HCT116 (cell line): ENCODE results near the gene ZNF823. TPM values are rescaled to one million over a fixed set of nuclear protein-coding genes. Genes with fewer than 3 reads are reported as not detected.

ENCODE experiments used
- ATAC-seq: fragments of 200-7000 bp; cut with Tn5 transposase; 2 replicates; pipeline ENCODE4 v1.9.1; 2020; ENCODE audit warnings: mild to moderate bottlenecking, moderate library complexity
- BruUV-seq: library from RNA; stranded (reverse); fragments of 400-500 nt; replicated peaks from 2 replicates; lab custom pipeline; 2021; lab: Mats Ljungman, UMichigan
- CTCF ChIA-PET: fragments of 300-600 bp; sonication (Branson Sonifier 250); formaldehyde crosslinking; loops from one replicate; lab custom pipeline; 2021; ENCODE audit warnings: antibody characterized with exemption; lab: Charles Lee
- POLR2A ChIA-PET: fragments of 300-600, 350-600 bp; sonication (Branson Sonifier 250); formaldehyde crosslinking; loops from one replicate; lab custom pipeline; 2021; ENCODE audit warnings: antibody characterized with exemption; lab: Charles Lee
- RAD21 ChIA-PET, 2 experiments: fragments of 300-600 bp; sonication (Branson Sonifier 250); formaldehyde crosslinking; loops; one replicate each; lab custom pipeline; 2023; ENCODE audit warnings: low total read pairs in 2 of 2; ENCODE audit not compliant: uncharacterized antibody in 2 of 2, unreplicated experiment in 2 of 2, low non-redundant PET in 1 of 2; lab: Charles Lee
- DNase-seq: peaks from one replicate; pipeline ENCODE4 v3.0.0-alpha.2; 2010; ENCODE audit warnings: low read depth, low spot score
- H2AFZ ChIP-seq: fragments of 200-600 bp; shearing (Covaris generic), sonication (generic); 2 replicates; pipeline ENCODE4 v1.6.1; 2017; ENCODE audit warnings: low read depth, mixed run types, mixed read lengths, antibody characterized with exemption, low read length; ENCODE audit not compliant: poor library complexity, severe bottlenecking
- H3K27ac ChIP-seq: 2 replicates; pipeline ENCODE4 v1.5.1; 2012; ENCODE audit warnings: low read depth, low read length
- H3K27me3 ChIP-seq: fragments of 200-600 bp; sonication (generic); 2 replicates; pipeline ENCODE4 v1.6.1; 2016; ENCODE audit warnings: mixed run types, low read length, mixed read lengths; ENCODE audit not compliant: insufficient read depth
- H3K36me3 ChIP-seq, 2 experiments: fragments of 200-500 bp in 1 of 2; fragments of 200-600 bp in 1 of 2; sonication (Bioruptor generic) in 1 of 2; sonication (generic) in 1 of 2; 2 replicates each; pipeline versions ENCODE4 v1.5.1 to v1.6.1; 2014 to 2016; ENCODE audit warnings: low read length in 2 of 2, inconsistent platforms in 1 of 2, mixed read lengths in 1 of 2, mixed run types in 1 of 2; ENCODE audit not compliant: insufficient read depth in 2 of 2, control insufficient read depth in 1 of 2
- H3K4me1 ChIP-seq, 2 experiments: fragments of 200-600 bp in 1 of 2; sonication (generic) in 1 of 2; 2 replicates each; pipeline versions ENCODE4 v1.5.1 to v1.6.1; 2012 to 2017; ENCODE audit warnings: low read length in 2 of 2, inconsistent platforms in 1 of 2, mild to moderate bottlenecking in 1 of 2, mixed read lengths in 1 of 2, mixed run types in 1 of 2, moderate library complexity in 1 of 2; ENCODE audit not compliant: insufficient read depth in 2 of 2, control insufficient read depth in 1 of 2
- H3K4me2 ChIP-seq: fragments of 200-600 bp; sonication (generic); 2 replicates; pipeline ENCODE4 v1.6.1; 2017; ENCODE audit warnings: mixed run types, low read length, mixed read lengths
- H3K4me3 ChIP-seq, 2 experiments: fragments of 200-600 bp in 1 of 2; sonication (generic) in 1 of 2; replicated peaks in 1 of 2; 2 replicates each; pipeline ENCODE4 v1.5.1; 2011 to 2016; ENCODE audit warnings: low read length in 2 of 2, control low read depth in 1 of 2, low read depth in 1 of 2, mild to moderate bottlenecking in 1 of 2, mixed read lengths in 1 of 2, mixed run types in 1 of 2
- H3K79me2 ChIP-seq: fragments of 200-600 bp; sonication (generic); 2 replicates; pipeline ENCODE4 v1.6.1; 2017; ENCODE audit warnings: mild to moderate bottlenecking, mixed run types, low read length, moderate library complexity, mixed read lengths; ENCODE audit not compliant: insufficient read depth
- H3K9ac ChIP-seq: fragments of 200-600 bp; sonication (generic); 2 replicates; pipeline ENCODE4 v1.6.1; 2016; ENCODE audit warnings: low read length, mixed read lengths
- H3K9me2 ChIP-seq: fragments of 200-600 bp; sonication (generic), shearing (Covaris generic); 2 replicates; pipeline ENCODE4 v1.6.1; 2017; ENCODE audit warnings: mixed run types, mild to moderate bottlenecking, moderate library complexity; ENCODE audit not compliant: insufficient read depth
- H3K9me3 ChIP-seq, 2 experiments: fragments of 200-500 bp in 1 of 2; fragments of 200-600 bp in 1 of 2; sonication (Bioruptor generic) in 1 of 2; sonication (generic) in 1 of 2; 2 replicates each; pipeline ENCODE4 v1.6.1; 2014 to 2017; ENCODE audit warnings: low read length in 2 of 2, mixed read lengths in 2 of 2, inconsistent platforms in 1 of 2, low read depth in 1 of 2, mild to moderate bottlenecking in 1 of 2, mixed run types in 1 of 2, moderate library complexity in 1 of 2; ENCODE audit not compliant: control insufficient read depth in 1 of 2, insufficient read depth in 1 of 2
- H4K20me1 ChIP-seq: fragments of 200-600 bp; sonication (generic), shearing (Covaris generic); 2 replicates; pipeline ENCODE4 v1.6.1; 2017; ENCODE audit warnings: mixed run types, mild to moderate bottlenecking, moderate library complexity; ENCODE audit not compliant: insufficient read depth
- ELF1 ChIP-seq: IDR thresholded peaks from 2 replicates; pipeline ENCODE4 v1.6.1; 2012; ENCODE audit warnings: low read depth, borderline replicate concordance
- EZH2phosphoT487 ChIP-seq: fragments of 200-600 bp; IDR thresholded peaks from 2 replicates; pipeline ENCODE4 v1.6.1; 2018; ENCODE audit warnings: antibody characterized with exemption, borderline replicate concordance
- FOSL1 ChIP-seq: IDR thresholded peaks from 2 replicates; pipeline ENCODE4 v1.6.1; 2012; ENCODE audit warnings: low read depth
- JUND ChIP-seq: IDR thresholded peaks from 2 replicates; pipeline ENCODE4 v1.6.1; 2012
- POLR2AphosphoS5 ChIP-seq: IDR thresholded peaks from 2 replicates; pipeline ENCODE4 v1.6.1; 2011; ENCODE audit warnings: mild to moderate bottlenecking, low read depth, low read length, moderate library complexity
- RAD21 ChIP-seq: IDR thresholded peaks from 2 replicates; pipeline ENCODE4 v1.6.1; 2012; ENCODE audit warnings: low read depth, mild to moderate bottlenecking
- SIN3A ChIP-seq: IDR thresholded peaks from 2 replicates; pipeline ENCODE4 v1.6.1; 2012; ENCODE audit warnings: low read depth
- SP1 ChIP-seq: IDR thresholded peaks from 2 replicates; pipeline ENCODE4 v1.6.1; 2012; ENCODE audit warnings: low read depth
- SRF ChIP-seq: IDR thresholded peaks from 2 replicates; pipeline ENCODE4 v1.6.1; 2012; ENCODE audit warnings: low read depth
- TCF7L2 ChIP-seq: IDR thresholded peaks from 2 replicates; pipeline ENCODE4 v1.7.0; 2011; ENCODE audit warnings: borderline replicate concordance, inconsistent platforms; ENCODE audit not compliant: insufficient read depth, insufficient read length; ENCODE audit errors: extremely low read depth
- YY1 ChIP-seq: IDR thresholded peaks from 2 replicates; pipeline ENCODE4 v1.6.1; 2011; ENCODE audit warnings: low read length, low read depth, moderate library complexity, mild to moderate bottlenecking; ENCODE audit not compliant: insufficient replicate concordance; ENCODE audit errors: extremely low read depth
- ZBTB33 ChIP-seq: IDR thresholded peaks from 2 replicates; pipeline ENCODE4 v1.6.1; 2011; ENCODE audit warnings: mild to moderate bottlenecking, low read length, moderate library complexity; ENCODE audit not compliant: insufficient replicate concordance; ENCODE audit errors: extremely low read depth
- ZNF274 ChIP-seq: fragments of 200-500 bp; sonication (Bioruptor generic); IDR thresholded peaks from 2 replicates; pipeline ENCODE4 v1.6.1; 2014; ENCODE audit warnings: mild to moderate bottlenecking, low read depth, low read length, inconsistent platforms
- intact Hi-C: fragments of 100-400 bp; cut with micrococcal nuclease; formaldehyde crosslinking; loops from 2 replicates; pipeline ENCODE4 v1.10.0; 2022
- total RNA-seq: library from RNA; stranded (reverse); gene quantifications from one replicate; pipeline ENCODE4 v1.2.1, GENCODE V29; 2021; ENCODE audit not compliant: unreplicated experiment
- TF ChIP-seq, protein P1 (sequence below): IDR thresholded peaks from 2 replicates; pipeline ENCODE4 v1.6.1; 2012; ENCODE audit warnings: low read depth

ZNF823 gene
- total RNA-seq, 1 experiment from 2014 or later, result 4.7 TPM

GRCh38 chr19:11754663-11755062, 15.9 kb upstream of the ZNF823 start (continued):
- TF ChIP-seq, protein P1, sequence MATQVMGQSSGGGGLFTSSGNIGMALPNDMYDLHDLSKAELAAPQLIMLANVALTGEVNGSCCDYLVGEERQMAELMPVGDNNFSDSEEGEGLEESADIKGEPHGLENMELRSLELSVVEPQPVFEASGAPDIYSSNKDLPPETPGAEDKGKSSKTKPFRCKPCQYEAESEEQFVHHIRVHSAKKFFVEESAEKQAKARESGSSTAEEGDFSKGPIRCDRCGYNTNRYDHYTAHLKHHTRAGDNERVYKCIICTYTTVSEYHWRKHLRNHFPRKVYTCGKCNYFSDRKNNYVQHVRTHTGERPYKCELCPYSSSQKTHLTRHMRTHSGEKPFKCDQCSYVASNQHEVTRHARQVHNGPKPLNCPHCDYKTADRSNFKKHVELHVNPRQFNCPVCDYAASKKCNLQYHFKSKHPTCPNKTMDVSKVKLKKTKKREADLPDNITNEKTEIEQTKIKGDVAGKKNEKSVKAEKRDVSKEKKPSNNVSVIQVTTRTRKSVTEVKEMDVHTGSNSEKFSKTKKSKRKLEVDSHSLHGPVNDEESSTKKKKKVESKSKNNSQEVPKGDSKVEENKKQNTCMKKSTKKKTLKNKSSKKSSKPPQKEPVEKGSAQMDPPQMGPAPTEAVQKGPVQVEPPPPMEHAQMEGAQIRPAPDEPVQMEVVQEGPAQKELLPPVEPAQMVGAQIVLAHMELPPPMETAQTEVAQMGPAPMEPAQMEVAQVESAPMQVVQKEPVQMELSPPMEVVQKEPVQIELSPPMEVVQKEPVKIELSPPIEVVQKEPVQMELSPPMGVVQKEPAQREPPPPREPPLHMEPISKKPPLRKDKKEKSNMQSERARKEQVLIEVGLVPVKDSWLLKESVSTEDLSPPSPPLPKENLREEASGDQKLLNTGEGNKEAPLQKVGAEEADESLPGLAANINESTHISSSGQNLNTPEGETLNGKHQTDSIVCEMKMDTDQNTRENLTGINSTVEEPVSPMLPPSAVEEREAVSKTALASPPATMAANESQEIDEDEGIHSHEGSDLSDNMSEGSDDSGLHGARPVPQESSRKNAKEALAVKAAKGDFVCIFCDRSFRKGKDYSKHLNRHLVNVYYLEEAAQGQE, result no peak

GRCh38 chr19:11752244-11752736, 13.5 kb upstream of the ZNF823 start:
- no peaks in the 10 kb centered on the region for H4K20me1 ChIP-seq
- H3K9me3 ChIP-seq, result peaks cover 10 to 14% of the 10 kb centered on the region in 2 experiments; a peak in 3 of 4 replicates
- BruUV-seq, result no TSS peak
- ATAC-seq (no peak), DNase-seq (no peak)
- H3K27me3 ChIP-seq, result no peaks in the 10 kb centered on the region
- CTCF ChIA-PET, result no interaction called here
- H3K27ac ChIP-seq, result no peak overlapping the region
- no peaks in the 10 kb centered on the region for H3K79me2 ChIP-seq
- H3K4me3 ChIP-seq, result no peak overlapping the region
- no peak overlapping the region for H2AFZ ChIP-seq
- H3K36me3 ChIP-seq, result no peaks in the 10 kb centered on the region
- H3K9ac ChIP-seq, result no peak overlapping the region
- H3K4me2 ChIP-seq, result no peak overlapping the region
- H3K9me2 ChIP-seq, result no peaks in the 10 kb centered on the region
- H3K4me1 ChIP-seq, result no peaks in the 10 kb centered on the region
- POLR2A ChIA-PET, result no interaction called here
- TF ChIP-seq RAD21 (no peak), ZNF274 (no peak)
- RAD21 ChIA-PET, result no interaction called here
- intact Hi-C loops, result no loop called here

- ATAC-seq (no peak), DNase-seq (no peak)
- Histone ChIP-seq H3K27me3 (no peaks in the 10 kb centered on the region), H3K9me3 (peaks cover 0 to 6% of the 10 kb centered on the region in 2 experiments; a peak in 2 of 4 replicates), H2AFZ (no peak overlapping the region), H3K9ac (no peak overlapping the region), H3K9me2 (no peaks in the 10 kb centered on the region), H3K27ac (no peak overlapping the region), H3K4me1 (no peaks in the 10 kb centered on the region), H4K20me1 (no peaks in the 10 kb centered on the region), H3K79me2 (no peaks in the 10 kb centered on the region), H3K4me3 (no peak overlapping the region), H3K4me2 (no peak overlapping the region), H3K36me3 (no peaks in the 10 kb centered on the region)
- ChIA-PET RAD21 (no interaction called here), CTCF (no interaction called here), POLR2A (no interaction called here)
- intact Hi-C loops, result no loop called here
- BruUV-seq, result no TSS peak
- no peak for TF ChIP-seq POLR2AphosphoS5
- TF ChIP-seq FOSL1, result no peak
- no peak for TF ChIP-seq ZBTB33
- TF ChIP-seq EZH2phosphoT487, result no peak
- TF ChIP-seq SP1, result no peak
- no peak for TF ChIP-seq ZNF274
- no peak for TF ChIP-seq TCF7L2
- TF ChIP-seq SIN3A, result no peak
- no peak for TF ChIP-seq JUND
- no peak for TF ChIP-seq SRF
- no peak for TF ChIP-seq YY1
- TF ChIP-seq ELF1, result no peak
Observed at GRCh38 chr19:11749751-11750150, 11.0 kb upstream of the ZNF823 start.
